Vagina (tissue), 2 donors: ENCODE measurements around the gene TLCD5.

ENCODE experiments used
- CTCF ChIP-seq, 3 experiments: fragments of 450-650 bp in 2 of 3; fragments of 200-600 bp in 1 of 3; sonication (generic) in 1 of 3; IDR thresholded peaks; one replicate each; pipeline ENCODE4 v1.5.1; 2017 to 2019; ENCODE audit warnings: antibody characterized with exemption in 3 of 3, mild to moderate bottlenecking in 2 of 3, moderate library complexity in 2 of 3
- POLR2A ChIP-seq, 2 donors: fragments of 450-650 bp; IDR thresholded peaks; one replicate each; pipeline ENCODE4 v1.6.1; 2017; ENCODE audit warnings: antibody characterized with exemption in 2 of 2, mild to moderate bottlenecking in 2 of 2, moderate library complexity in 2 of 2

- TF ChIP-seq CTCF (IDR thresholded peaks at IDR 0.05) (no peak), POLR2A (IDR thresholded peaks at IDR 0.05) (peak in 1 of 2 donors; percentile 67)
These were observed at the start of gene TLCD5 for GRCh38 chr11:120324932-120325810.
